Activated CD4-positive, alpha-beta T cell treated with anti-CD3 and anti-CD28 coated beads, Interleukin-2, amount 50 U/mL, for 1 hour (primary cell): Measurements from ENCODE around the gene TMEM213.

Experiments used
- DNase-seq: peaks from one replicate; pipeline ENCODE4 v3.0.0-alpha.2; 2020

TMEM213 gene

DNA sequence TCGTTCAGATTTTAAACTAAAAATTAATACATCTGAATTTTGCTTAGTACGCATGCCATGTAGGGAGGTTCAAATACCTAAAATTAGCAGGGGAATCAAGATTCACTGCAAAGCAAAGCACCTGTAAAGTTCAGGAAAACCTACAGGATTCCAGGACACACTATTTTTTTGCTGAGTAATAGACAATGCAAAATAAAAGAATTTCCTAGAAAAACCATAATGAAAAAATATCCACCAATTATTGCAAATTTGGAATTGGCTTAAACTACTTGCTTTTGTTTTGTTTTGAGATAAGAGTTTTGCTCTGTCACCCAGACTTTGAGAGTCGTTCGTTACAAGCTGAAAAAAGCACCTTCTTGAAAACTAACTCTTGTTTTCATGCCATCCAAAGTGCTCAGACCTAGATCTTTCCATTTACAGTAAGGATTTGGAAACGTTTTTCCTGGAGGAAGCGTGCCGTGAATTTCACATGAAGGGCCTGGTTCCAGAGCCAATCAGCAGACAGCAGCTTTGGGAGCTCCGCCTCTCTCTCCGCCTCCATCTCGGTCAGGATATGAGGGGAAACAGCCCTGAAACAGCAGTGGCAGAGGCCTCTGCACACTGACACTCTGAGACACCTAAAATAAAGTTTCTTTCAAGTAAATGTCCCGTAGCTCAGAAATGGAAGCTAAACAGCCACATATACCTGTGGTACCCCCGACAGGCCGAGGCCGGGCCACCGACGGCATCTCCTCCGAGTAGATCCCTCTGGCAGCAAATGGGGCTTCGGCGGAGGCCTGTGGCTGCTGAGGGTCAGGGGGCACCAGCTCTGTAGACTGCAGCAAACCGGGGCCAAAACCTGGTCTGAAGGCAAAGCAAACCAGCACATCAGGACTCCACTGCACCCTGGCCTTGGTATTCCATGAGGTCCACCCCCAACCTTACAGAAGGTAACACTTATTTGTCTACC is 46.1 kb downstream of the TMEM213 start:
- DNase-seq = no peak

DNA sequence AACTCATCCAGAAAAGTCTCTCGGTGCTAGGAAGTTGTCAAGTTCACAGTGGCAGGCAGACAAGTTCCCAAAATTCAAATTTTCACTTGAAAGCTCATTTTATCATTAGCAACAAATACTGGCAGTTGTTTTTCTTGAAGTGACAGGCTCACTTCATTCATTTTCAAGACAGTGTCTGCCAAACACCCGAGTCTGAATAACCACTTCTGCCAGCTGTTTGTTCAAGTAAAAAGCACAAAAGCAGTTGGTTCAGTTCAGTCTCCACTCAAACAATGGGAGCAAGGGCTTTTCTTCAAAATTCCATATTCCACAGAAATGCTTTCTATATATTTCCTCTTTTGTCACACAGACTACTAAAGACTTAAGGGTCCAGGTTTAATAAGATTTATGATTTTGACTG is 47.9 kb downstream of the TMEM213 start:
- no peak for DNase-seq

DNA sequence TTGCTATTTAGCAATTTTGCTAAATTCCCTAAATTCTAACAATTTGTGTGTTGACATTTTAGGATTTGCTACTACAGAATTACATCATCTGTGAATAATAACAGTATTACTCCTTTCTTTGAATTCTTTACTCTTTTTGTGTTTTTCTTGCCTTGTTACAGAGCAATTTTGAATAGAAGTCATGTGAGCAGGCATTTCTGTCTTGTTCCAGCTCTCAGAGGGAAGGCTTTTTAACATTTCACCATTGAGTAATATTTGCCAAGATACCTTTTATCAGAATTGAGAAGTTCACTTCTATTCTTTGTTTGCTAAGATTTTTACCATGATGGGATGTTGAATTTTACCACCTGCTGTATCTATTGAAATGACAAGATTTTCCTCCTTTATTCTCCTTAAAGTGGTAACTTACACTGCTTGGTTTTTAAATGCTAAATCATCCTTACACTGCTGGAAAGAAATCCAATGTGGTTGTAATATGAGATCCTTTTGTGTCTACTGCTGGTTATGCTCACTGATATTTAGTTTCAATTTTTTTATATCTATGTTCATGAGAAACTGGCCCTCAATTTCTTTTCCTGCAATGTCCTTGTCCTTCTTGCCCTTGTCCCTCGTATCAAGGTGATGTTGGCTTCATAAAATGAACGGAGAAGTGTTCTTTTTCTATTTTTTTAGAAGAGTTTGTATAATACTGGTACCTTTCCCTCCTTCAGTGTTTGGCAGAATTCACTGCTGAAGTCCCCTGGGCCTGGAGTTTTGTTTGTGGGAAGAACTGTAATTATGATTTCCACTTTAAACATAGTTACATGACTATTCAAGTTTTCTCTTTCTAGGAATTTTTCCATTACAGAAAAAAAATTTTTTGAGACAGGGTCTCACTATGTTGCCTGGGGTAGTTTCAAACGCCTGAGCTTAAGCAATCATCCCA is 50.5 kb downstream of the TMEM213 start:
- DNase-seq = no peak

DNA sequence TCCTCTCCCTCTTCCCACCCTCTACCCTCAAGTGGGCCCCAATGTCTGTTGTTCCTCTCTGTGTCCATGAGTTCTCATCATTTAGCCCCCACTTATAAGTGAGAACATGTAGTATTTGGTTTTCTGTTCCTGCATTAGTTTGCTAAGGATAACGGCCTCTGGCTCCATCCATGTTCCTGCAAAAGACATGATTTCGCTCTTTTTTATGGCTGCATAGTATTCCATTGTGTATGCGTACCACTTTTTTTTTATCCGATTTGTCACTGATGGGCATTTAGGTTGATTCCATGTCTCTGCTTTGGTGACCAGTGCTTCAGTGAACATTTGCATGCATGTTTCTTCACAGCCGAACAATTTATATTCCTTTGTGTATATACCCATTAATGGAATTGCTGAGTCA is 51.9 kb downstream of the TMEM213 start:
- no peak for DNase-seq

DNA sequence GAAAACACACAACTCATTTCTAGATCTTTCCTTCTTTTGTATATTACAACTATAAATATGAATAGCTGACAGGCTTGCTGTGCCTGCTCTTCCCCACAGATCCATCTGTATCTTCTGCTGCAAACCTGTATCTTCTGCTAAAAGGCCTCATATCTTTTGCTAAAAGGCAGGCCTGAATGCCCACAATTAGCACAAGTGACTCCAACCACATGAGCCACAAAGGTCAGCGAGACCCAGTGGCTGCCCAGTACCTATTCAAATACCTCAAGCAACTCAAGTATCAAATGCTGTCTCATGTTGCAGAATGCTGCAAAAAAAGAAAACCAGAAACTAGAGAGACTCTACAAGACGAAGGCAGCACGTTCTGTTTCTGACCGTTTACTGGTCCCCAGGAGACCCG is 54.7 kb downstream of the TMEM213 start:
- DNase-seq = no peak

DNA sequence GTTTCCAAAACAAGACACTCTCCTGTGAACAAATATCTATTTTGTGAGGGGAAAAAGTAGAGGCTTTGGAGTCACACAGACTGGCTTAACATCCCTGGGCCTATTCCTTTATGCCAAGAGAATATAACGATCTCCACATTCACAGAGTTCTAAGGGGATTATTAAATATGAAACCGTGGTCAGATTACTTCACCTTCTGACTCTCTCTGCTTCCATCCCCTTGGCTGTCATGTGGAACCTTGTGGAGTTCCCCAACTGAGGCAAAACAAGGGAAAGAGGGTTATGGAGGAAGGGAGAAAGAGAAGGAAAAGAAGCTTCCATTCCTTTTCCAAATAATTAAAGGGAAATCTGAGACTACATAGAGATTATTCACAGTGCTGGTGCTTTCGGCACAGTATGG is 55.7 kb downstream of the TMEM213 start:
- DNase-seq = no peak

DNA sequence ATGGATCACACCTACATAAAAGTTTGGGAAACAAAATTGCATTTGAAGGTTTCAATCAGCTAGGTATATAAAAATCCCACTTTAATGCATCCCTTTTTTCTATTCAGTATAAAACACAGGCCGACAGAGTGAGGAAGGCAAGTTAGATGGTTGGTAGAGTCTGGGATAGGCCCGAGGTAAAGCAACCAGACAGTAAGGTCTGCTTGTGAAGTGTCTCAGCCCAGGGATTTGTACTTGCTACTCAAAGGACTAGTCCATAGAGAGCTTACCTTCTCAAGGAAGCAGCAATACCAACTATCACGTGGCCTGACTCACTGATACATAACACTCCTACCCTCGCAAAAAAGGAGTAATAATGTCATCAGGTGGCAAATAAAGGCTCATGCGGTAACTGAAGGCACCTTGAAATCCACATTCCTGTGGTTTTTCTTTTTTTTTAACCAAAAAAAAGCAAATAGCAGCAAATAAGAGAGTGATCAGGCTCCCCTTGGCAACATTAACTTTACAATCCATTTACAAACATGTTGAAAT is 56.4 kb downstream of the TMEM213 start:
- no peak for DNase-seq

DNA sequence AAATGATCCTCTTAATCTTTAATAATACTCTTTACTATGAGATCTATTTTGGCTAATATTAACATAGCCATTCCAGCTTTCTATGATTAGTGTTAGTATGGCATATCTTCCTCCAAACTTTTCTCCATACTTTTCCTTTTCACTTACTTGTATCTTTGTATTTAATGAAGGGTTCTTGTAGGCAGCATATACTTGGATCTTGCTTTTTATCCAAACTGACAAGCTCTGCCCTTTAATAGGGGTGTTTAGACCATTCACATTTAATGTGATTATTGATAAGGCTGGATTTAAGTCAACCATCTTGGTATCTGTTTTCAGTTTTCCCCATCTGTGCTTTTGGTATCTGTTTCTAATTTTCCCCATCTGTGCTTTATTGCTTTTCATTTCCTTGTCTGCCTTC is 59.9 kb downstream of the TMEM213 start:
- DNase-seq = no peak

DNA sequence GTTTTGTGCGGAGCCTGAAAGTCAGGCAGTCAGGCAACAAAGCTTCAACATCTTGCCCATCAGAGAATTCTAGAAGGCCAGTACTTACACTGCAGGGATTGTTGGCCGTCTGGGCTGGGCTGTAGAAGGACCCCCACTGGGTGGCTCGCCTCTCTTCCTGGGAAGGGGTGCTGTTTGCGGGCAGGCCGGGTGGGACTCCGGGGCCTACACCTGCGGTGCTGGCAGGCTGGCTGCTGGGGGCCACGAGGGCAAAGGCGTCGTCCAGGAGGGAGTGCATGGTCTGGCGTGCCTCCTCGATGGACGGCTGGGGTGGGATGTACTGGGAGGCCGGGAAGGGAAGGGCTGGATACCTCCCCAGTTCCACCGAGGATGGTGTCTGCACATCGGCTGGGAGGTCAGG is 63.3 kb downstream of the TMEM213 start:
- no peak for DNase-seq

DNA sequence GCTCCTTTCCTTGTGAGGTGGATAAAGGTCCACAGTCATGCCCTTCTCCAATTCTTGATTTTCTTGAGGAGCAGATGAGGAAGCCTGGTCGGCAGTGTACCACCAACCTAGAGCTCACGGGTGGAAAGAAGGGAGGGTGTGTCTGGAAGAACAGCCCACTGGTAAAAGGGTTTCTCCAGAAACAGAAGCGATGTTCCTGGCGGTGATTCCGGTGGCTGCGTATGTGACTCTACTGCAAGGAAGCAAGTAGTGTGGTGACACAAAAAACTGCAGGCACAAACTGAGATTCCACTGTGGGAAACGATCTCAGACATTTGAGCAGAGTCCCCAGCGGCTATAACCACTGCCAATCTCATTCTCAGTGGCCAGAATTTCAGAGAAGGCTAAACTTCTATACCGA is 66.1 kb downstream of the TMEM213 start:
- no peak for DNase-seq

DNA sequence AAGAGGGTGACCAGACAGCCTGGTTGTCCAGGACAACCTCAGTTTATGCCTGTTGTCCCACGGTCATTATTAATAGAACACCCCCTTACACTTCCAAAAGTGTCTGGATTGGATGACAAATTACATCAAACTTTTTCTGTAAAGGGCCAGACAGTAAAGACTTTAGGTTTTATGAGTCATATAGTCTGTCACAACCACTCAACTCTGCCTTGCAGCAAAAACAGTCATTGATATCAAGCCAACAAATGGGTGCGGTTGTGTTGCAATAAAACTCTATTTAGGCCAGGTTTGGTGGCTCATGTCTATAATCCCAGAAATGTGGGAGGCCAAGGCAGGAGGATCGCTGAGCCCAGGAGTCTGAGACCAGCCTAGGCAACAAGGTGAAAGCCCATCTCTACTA is 66.9 kb downstream of the TMEM213 start:
- no peak for DNase-seq

DNA sequence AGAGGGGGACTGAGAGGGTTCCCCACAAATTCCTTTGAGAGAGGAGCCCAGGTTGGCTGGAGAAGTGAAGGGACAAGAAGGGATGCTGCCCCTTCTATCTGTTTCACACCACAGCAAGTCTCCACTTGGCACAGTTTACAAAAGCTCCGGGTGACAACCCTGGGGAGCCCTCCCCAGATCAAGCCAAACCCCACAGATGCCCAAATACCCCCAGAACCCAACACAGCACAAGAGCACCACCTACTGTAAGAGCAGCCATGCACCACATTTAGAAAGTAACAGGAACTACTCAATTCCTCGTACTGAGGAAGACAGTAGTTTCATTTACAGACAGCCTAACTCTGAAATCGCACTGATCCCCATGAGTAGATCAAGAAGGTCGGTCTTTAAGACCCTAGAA is 68.0 kb downstream of the TMEM213 start:
- peak; percentile 44 for DNase-seq

DNA sequence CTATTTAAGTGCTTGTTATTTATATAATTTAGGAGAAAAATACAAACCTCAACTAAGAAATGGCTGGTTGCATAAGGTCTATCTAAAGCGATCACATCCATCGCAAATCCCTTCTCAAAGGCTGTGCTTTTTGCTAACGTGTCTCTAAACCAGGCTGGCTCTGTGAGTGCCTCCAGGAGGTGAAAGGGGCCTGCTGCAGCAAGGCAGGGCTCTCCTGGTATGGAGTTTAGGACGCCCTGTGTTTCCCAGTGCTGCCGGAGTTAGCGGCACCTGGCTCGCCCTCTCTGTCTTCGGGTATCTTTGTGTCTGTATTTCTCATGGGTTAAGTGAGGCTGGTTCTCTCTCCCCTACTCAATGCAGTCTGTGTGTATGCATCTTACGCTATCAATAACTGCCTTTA is 68.6 kb downstream of the TMEM213 start:
- DNase-seq = no peak

DNA sequence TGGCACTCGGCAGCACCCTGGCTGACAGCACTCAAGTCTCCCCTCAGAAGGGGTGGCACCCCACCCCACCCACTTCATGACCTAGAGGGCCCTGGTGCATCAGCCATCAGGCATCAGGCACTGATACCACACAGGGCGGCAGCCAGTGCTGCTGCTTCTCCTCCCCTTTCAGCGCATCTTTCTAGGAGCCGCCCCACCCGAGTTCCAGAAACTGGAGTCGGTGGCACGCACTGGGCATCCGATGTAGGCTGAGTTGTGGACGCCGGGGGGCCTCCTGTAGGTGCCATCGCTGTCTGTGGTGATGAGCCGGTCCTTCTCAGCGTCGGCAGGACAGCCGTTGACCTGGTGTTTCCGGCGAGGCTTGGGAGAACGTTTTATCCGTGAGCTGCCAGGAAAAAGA is 70.0 kb downstream of the TMEM213 start:
- no peak for DNase-seq

DNA sequence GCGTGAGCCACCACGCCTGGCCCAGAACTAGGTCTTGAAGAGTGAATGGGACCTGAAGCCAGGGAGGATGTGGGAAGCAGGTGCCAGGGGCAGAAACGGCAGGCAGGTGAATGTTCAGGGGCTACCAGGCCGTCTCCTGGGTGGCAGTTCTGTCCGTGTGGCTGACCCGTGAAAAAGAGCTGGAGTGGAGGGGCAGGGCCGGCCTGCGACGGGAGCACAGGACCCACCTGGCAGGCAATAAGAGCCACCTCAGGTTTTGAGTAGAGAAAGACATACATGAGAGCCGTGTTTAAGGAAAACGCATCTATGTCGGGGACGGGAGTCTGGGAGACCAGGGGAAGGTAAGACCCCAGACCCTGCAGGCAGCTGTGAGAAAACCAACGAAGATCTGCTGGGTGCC is 70.9 kb downstream of the TMEM213 start:
- no peak for DNase-seq

DNA sequence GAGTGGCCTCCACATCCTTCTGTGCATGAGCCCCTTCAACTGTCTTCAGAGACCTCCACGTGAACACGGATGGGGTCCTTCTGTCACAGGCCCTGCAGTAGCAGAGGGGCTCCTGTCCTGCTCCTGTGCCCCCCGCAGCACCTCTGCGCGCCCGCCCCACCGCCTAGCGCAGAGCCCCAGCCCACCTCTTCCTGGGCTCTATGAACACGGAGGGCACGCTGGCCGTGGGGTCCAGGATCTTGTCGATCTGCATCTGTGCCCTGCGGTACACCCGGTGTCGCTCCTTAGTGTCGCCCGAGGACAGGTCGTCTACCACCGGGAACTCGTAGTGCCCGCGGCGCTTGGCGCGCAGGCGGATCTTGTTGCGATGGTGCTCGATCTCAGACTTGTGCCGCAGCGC is 71.6 kb downstream of the TMEM213 start:
- DNase-seq = no peak

DNA sequence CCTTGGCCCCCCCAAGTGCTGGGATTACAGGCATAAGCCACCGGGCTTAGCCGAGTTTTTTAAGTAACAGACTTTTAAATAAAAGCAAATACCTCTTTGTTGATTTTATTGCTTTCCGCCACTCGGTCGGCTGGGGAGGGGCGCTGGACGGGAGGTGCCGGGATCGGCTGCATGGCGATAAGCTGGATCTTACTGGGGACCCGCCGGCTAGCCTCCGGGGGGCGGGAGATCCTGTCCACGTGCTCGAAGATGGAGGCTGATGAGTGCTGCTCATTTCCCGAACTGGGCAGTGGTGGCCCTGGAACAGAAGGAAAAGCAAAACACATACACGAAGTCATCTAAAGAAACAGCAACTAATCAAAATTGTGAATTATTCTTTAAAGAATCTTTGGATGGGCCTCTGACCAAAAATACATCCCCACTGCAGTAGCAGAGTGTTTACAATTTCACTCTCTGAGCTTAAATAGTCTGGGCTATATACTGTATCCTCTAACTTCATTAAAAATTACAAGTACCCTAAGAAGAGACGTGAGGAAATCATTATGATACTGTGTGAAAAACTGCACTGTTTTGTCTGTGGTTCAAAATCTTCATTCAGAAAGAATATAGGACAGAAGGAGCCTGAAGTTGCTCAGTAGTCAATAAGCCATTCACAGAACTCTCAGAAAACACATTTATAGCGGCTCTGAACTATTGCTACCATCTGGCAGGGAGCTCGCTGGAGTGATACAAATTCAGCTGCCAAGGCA is 73.4 kb downstream of the TMEM213 start:
- DNase-seq = no peak

DNA sequence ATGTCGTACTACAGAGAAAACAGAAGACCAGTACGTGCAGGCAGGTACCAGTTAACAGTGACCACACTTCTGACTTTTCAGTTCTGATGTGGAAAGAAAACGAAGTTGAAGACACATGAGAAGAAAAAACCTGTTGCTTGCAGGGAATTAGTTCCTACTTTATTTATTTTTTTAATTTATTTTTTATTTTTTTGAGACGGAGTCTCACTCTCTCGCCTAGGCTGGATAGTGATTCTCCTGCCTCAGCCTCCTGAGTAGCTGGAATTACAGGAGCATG is 74.0 kb downstream of the TMEM213 start:
- no peak for DNase-seq

DNA sequence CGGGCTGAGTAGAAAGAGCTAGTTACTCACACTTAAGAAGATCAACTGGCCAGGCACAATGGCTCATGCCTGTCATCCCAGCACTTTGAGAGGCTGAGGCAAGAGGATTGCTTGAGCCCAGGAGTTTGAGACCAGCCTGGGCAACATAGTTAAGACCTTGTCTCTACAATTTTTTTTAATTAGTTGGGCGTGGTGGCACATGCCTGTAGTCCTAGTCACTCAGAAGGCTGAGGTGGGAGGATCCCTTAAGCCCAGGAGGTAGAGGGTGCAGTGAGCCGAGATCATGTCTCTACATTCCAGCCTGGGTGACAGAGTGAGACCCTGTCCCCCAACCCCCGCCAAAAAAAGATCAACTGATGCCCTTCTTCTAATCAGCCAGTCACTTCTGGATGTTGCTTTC is 74.8 kb downstream of the TMEM213 start:
- no peak for DNase-seq

DNA sequence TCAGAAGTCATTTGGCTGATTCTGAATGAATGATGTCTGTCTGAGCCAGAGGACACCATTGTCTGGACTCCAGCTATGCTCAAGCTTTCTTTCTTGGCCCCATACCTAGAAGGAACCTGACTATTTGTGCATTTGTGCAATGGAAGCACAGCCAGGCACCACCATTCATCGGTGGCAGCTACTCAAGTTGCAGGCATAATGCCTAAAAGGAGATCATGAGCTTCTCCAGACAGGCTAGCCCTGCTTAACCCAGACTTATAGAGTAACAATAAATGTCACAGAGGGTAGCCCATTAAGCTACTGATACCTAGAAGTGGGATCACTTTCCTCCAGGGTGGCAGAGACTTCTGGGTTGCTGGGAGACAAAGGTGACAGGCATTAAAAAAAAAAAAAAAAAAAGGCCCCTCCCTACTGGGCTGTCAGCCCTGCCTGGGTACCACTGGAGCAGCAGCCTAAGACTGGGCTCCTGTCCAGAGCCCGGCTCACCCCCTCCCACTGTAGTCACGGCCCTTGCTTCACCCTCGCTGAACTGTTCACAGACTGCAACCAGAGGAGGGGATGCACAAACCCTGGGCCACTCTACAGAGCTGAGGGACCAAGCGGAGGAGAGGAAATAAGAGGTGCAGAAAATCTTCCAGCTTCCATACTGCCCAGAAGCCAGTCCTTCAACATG is 75.6 kb downstream of the TMEM213 start:
- no peak for DNase-seq

DNA sequence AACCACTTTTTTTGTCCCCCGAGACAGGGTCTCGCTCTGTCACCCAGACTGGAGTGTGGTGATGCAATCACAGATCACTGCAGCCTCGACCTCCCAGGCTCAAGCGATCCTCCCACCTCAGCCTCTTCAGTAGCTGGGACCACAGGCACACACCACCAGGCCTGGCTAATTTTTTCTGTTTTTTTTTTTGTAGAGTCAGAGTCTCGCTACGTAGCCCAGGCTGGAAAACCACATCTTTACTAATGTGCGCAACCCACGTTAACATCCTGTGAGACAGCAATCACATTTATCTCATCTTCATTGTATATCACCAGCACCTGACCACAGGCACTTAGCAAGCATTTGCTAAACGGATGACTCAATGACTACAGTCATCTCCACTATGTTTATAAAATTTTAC is 78.0 kb downstream of the TMEM213 start:
- DNase-seq = peak; percentile 36

DNA sequence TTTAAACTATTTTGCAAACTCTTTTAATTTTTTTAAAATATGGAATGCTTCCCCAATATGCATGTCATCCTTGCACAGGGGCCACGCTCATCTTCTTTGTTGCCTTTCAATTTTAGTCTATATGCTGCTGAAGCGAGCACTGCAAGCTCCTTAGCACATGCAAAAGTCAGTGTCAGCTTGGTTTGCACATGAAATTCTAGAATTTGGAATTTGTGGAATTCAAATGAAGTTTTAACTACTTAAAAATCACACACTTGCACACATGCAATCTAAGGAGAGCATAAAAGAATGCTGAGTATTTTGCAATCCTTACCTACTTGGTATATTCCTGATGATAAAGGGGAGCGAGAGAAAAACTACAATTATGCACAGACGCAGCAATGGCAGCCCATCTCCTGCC is 78.5 kb downstream of the TMEM213 start:
- no peak for DNase-seq

DNA sequence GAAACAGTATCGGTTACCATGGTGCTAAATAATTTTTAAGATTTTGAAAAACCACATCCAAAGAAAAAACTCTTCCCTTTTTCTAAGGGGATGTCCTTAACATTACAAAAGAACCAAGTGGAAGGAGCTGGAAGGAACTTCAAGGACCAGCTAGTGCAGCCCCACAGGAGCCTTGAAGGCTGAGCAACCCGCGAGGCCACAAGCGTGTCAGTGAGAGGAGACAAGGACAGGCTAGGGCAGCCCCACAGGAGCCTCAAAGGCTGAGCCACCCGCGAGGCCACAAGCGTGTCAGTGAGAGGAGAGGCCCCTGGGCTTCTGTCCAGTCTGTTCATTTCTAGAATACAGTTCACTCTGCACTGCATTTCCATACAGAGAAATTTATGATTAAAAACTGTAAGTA is 80.3 kb downstream of the TMEM213 start:
- DNase-seq = no peak
